Thoracic aorta (tissue), 2 donors: ENCODE results near the gene PSTPIP1. TPM values are rescaled to one million over a fixed set of nuclear protein-coding genes. Genes with fewer than 3 reads are reported as not detected.

Source experiments
- ATAC-seq: fragments of 150-250 bp; one replicate; pipeline ENCODE4 v1.8.0; 2017; ENCODE audit warnings: low read depth; ENCODE audit not compliant: insufficient number of reproducible peaks, low FRiP score
- DNase-seq: peaks from one replicate; pipeline ENCODE4 v3.0.0-alpha.2; 2020; ENCODE audit warnings: low spot score
- H3K27ac ChIP-seq, 2 donors: fragments of 200-600 bp; sonication (generic); 1 replicate in 1 of 2; 2 replicates in 1 of 2; pipeline ENCODE4 v1.5.1; 2016; ENCODE audit warnings: mild to moderate bottlenecking in 2 of 2, moderate library complexity in 2 of 2
- H3K27me3 ChIP-seq: fragments of 200-600 bp; sonication (generic); replicated peaks from 2 replicates; pipeline ENCODE4 v1.6.0; 2016; ENCODE audit warnings: mild to moderate bottlenecking; ENCODE audit not compliant: insufficient read depth
- H3K36me3 ChIP-seq: fragments of 200-600 bp; sonication (generic); one replicate; pipeline ENCODE4 v1.5.1; 2016
- H3K4me1 ChIP-seq, 2 donors: fragments of 200-600 bp; sonication (generic); 1 replicate in 1 of 2; 2 replicates in 1 of 2; pipeline versions ENCODE4 v1.5.1 to v1.6.0; 2016; ENCODE audit warnings: low read depth in 2 of 2, mild to moderate bottlenecking in 1 of 2; ENCODE audit not compliant: control insufficient read depth in 1 of 2
- H3K4me3 ChIP-seq: fragments of 200-600 bp; sonication (generic); 2 replicates; pipeline ENCODE4 v1.5.1; 2016; ENCODE audit warnings: mild to moderate bottlenecking
- H3K9me3 ChIP-seq: fragments of 200-600 bp; sonication (generic); 2 replicates; pipeline ENCODE4 v1.5.1; 2016
- CTCF ChIP-seq: fragments of 200-600 bp; sonication (generic); IDR thresholded peaks from one replicate; pipeline ENCODE4 v1.5.1; 2019; ENCODE audit warnings: antibody characterized with exemption
- total RNA-seq, 2 donors: library from RNA; depleted of rRNA; stranded (reverse); fragments of >200 nt; gene quantifications; one replicate each; pipeline versions ENCODE4 v1.1.0 to v1.2.3, GENCODE V29; 2016

PSTPIP1 gene
- total RNA-seq, 2 donors from 2014 or later = 24.5 to 24.8 TPM

GRCh38 chr15:76996526-76997401 is 1.8 kb downstream of the PSTPIP1 start:
- Histone ChIP-seq H3K9me3 (no peaks in the 10 kb centered on the region), H3K27me3 (no peaks in the 10 kb centered on the region), H3K4me1 (peaks cover 22 to 45% of the 10 kb centered on the region in 2 donors), H3K36me3 (no peaks in the 10 kb centered on the region), H3K27ac (peak overlapping the region; percentile 92 to 95), H3K4me3 (peak overlapping the region; percentile 64)
- no peak for TF ChIP-seq CTCF
- ATAC-seq (no peak), DNase-seq (no peak)

- Histone ChIP-seq H3K9me3 (no peaks in the 10 kb centered on the region), H3K27ac (no peak overlapping the region), H3K4me1 (peaks cover 25 to 55% of the 10 kb centered on the region in 2 donors), H3K27me3 (no peaks in the 10 kb centered on the region), H3K36me3 (no peaks in the 10 kb centered on the region), H3K4me3 (no peak overlapping the region)
- TF ChIP-seq CTCF = no peak
- no peak for ATAC-seq
- no peak for DNase-seq
Observed at GRCh38 chr15:76998663-76999285, 3.8 kb downstream of the PSTPIP1 start.

GRCh38 chr15:76999996-77000395 is 5.1 kb downstream of the PSTPIP1 start:
- H3K9me3 ChIP-seq = no peaks in the 10 kb centered on the region
- H3K27ac ChIP-seq = no peak overlapping the region
- H3K36me3 ChIP-seq = no peaks in the 10 kb centered on the region
- DNase-seq (no peak), ATAC-seq (no peak)
- no peaks in the 10 kb centered on the region for H3K27me3 ChIP-seq
- TF ChIP-seq CTCF = no peak
- no peak overlapping the region for H3K4me3 ChIP-seq
- peaks cover 23 to 47% of the 10 kb centered on the region in 2 donors for H3K4me1 ChIP-seq

DNA sequence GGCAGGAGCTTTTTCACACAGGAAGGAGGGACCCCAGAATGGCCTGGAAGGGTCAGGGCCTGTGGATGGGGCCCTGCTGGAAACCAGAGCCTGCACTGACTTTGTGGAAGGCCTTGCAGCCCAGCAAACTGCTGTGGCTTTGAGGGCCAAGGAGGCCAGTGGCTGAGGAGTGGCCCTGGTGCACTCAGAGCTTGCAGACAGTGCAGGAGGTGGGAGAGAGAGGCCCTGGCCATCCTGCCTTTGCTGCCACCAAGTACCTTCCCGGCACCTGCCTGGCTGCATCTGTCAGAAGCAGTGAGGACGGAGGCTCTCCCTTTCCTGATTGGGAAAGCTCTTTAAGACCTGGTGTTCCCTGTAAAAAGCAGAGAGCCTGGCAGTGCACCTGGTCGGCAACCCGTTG is 6.4 kb downstream of the PSTPIP1 start:
- H3K27ac ChIP-seq = no peak overlapping the region
- no peak for DNase-seq
- ATAC-seq = no peak
- H3K4me1 ChIP-seq = peaks cover 14 to 33% of the 10 kb centered on the region in 2 donors
- H3K9me3 ChIP-seq = no peaks in the 10 kb centered on the region
- H3K36me3 ChIP-seq = no peaks in the 10 kb centered on the region
- TF ChIP-seq CTCF = no peak
- no peak overlapping the region for H3K4me3 ChIP-seq
- H3K27me3 ChIP-seq = no peaks in the 10 kb centered on the region

DNA sequence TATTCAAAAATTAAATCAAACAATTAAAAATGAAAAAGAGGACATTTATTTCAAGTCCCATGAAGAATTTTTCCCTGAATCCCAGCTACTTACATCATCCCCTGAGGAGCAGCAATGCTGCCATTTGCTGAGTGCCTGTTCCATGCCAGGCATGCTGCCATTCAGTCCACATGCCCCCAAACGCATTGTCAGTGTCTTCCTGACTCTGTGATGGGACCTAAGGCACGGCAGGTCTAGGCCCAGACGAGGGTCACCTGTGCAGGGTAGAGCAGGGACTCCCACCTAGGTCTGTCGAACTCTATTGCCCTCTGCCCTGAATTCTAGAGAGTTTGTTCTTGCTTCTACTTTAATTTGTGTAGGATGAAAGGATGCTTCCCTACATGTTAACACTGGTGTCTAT is 7.0 kb downstream of the PSTPIP1 start:
- Histone ChIP-seq H3K4me1 (peaks cover 8 to 27% of the 10 kb centered on the region in 2 donors), H3K4me3 (no peak overlapping the region), H3K27ac (no peak overlapping the region), H3K27me3 (no peaks in the 10 kb centered on the region), H3K36me3 (no peaks in the 10 kb centered on the region), H3K9me3 (no peaks in the 10 kb centered on the region)
- no peak for TF ChIP-seq CTCF
- ATAC-seq = no peak
- no peak for DNase-seq
